ENCODE data around the gene KRTAP9-8. TPM values are rescaled to one million over a fixed set of nuclear protein-coding genes. Genes with fewer than 3 reads are reported as not detected.
"Not testable (repeated sequence)": the region's sequence is repeated elsewhere in the genome, so short reads cannot be mapped to it uniquely, and the experiment has no call there.

Gene KRTAP9-8
- total and polyA plus RNA-seq, 2 experiments from 2014 or later = not detected

DNA sequence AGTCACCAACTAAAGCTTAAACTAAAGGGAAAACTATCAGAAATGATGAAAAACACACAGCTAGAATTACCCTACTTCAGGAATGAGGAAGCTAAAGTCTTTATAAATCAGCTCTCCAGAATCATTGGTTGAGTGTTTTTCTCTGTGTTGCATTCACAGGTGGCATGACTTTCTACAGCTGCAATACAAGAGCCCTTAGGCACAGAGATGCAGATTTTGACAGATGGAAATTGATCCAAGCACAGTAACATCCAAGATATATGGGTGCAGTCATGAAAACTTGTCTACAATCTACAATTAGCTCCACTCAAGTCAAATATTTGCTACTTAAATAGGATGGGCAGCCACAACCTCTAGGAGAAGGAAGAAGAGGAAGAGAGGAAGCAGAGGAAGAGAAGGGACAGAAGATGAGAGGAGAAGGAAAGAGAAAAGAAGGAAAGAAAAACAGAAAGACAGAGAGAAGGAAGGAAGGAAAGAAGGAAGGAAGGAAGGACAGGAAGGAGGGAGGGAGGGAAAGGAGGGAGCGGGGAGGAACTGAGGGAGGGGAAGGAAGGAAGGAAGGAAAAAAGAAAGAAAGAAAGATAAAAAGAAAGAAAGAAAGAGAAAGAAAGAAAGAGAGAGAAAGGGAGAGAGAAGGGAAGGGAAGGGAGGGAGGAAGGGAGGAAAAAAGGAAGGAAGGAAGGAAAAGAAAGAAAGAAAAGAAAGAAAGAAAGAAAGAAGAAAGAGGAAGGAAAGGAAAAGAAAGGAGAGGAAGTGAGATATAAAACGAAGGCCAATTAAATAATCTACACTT lies 9.4 kb downstream of the KRTAP9-8 start:
- H3K79me2 ChIP-seq (ENCODE audit: insufficient read depth); H3F3A ChIP-seq (ENCODE audit: insufficient read depth); H3K4me1 ChIP-seq (ENCODE audit: insufficient read depth); H3K27ac ChIP-seq; DNase-seq; H3K9me3 ChIP-seq (ENCODE audit: low read depth); H2AFZ ChIP-seq; H4K20me1 ChIP-seq (ENCODE audit: insufficient read depth); H3K4me3 ChIP-seq; H3K9ac ChIP-seq; H3K9me2 ChIP-seq (ENCODE audit: insufficient read depth); in situ Hi-C loops (cut with MboI); H3K27me3 ChIP-seq (replicated peaks; ENCODE audit: insufficient read depth); H3K36me3 ChIP-seq (ENCODE audit: low read depth); H3K4me2 ChIP-seq (ENCODE audit: unreplicated experiment): not testable (repeated sequence)
- WGBS, 2 experiments (ENCODE audit: low coverage in 1 of 2, low lambda C conversion rate in 2 of 2, missing lambda C conversion rate in 2 of 2) = 41 to 50% methylated on average over 1 to 2 of the region's 2 CpGs

- H3F3A ChIP-seq (ENCODE audit: insufficient read depth); H4K20me1 ChIP-seq (ENCODE audit: insufficient read depth); H2AFZ ChIP-seq; DNase-seq; in situ Hi-C loops (cut with MboI); H3K9ac ChIP-seq; H3K9me3 ChIP-seq (ENCODE audit: low read depth); H3K4me2 ChIP-seq (ENCODE audit: unreplicated experiment); H3K79me2 ChIP-seq (ENCODE audit: insufficient read depth); H3K9me2 ChIP-seq (ENCODE audit: insufficient read depth); H3K27me3 ChIP-seq (replicated peaks; ENCODE audit: insufficient read depth); H3K36me3 ChIP-seq (ENCODE audit: low read depth); H3K4me3 ChIP-seq; H3K27ac ChIP-seq; H3K4me1 ChIP-seq (ENCODE audit: insufficient read depth): not testable (repeated sequence)
- 40 to 61% methylated on average over 1 to 2 of the region's 2 CpGs for WGBS, 2 experiments (ENCODE audit: low coverage in 1 of 2, low lambda C conversion rate in 2 of 2, missing lambda C conversion rate in 2 of 2)
Measured at GRCh38 chr17:41249637-41250240, 11.9 kb downstream of the KRTAP9-8 start, which contains the start of gene KRTAP9-4. KRTAP9-4 (plus strand) TSS chr17:41249687; CDS start chr17:41249721, 34 bp downstream.

DNA sequence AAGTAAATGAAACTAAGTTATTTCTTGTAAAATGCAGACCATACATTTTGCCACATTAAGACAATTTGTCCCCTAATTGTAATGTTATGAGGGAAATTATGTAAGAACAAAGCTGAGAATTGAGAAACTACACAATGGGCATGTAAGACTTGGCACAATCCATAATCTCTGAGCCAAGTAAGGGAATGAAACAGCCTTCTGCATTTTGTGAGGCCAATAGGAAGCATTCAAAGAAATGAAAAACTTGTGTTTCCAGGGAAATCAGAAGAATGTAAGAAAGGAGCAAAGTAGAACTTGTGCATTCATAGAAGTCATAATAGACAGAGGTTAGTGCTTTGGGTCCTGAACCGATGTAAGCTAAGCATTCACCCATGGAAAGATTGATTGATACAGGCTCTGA lies 13.5 kb downstream of the KRTAP9-8 start:
- Histone ChIP-seq H3K9me3 (ENCODE audit: low read depth) (no peaks in the 10 kb centered on the region), H3K36me3 (ENCODE audit: low read depth) (no peaks in the 10 kb centered on the region), H3K9ac (no peak overlapping the region), H2AFZ (no peak overlapping the region), H3K9me2 (ENCODE audit: insufficient read depth) (no peaks in the 10 kb centered on the region), H3K4me2 (ENCODE audit: unreplicated experiment) (no peak overlapping the region), H4K20me1 (ENCODE audit: insufficient read depth) (no peaks in the 10 kb centered on the region), H3K4me3 (no peak overlapping the region), H3K27me3 (replicated peaks; ENCODE audit: insufficient read depth) (no peaks in the 10 kb centered on the region; the same call in 1 of the 2 replicates), H3F3A (ENCODE audit: insufficient read depth) (peaks cover 2% of the 10 kb centered on the region), H3K27ac (no peak overlapping the region), H3K4me1 (ENCODE audit: insufficient read depth) (peaks cover 8% of the 10 kb centered on the region), H3K79me2 (ENCODE audit: insufficient read depth) (no peaks in the 10 kb centered on the region)
- DNase-seq = no peak
- in situ Hi-C loops (cut with MboI) = no loop called here
- no peak for TF ChIP-seq EZH2 (IDR thresholded peaks at IDR 0.05; ENCODE audit: insufficient read depth, poor library complexity, severe bottlenecking)
- no peak for TF ChIP-seq EZH2phosphoT487 (IDR thresholded peaks at IDR 0.05; ENCODE audit: insufficient read depth, low read depth)
- WGBS, 2 experiments (ENCODE audit: low coverage in 1 of 2, low lambda C conversion rate in 2 of 2, missing lambda C conversion rate in 2 of 2) = 45 to 65% methylated on average over 1 of the region's 1 CpG

DNA sequence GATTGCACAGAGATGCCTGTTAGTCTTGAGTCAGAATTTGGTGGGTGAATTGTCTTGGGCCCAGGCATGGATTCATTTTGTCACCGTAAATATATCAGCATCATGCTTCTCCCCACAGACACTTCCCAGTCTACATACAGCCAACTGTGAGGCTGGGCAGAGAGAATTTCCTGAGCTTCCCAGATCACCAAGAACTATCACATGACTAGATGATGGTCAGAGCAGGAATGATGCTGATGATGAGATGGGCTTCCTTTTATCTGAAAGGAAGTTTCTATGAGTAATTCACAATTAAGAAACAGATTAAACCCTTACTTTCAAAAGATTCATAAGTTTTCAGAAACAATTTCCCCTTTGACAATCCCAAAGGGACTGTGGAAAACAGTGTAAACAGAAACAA lies 17.1 kb downstream of the KRTAP9-8 start:
- Histone ChIP-seq H3K4me3 (no peak overlapping the region), H3K9ac (no peak overlapping the region), H3K36me3 (ENCODE audit: low read depth) (no peaks in the 10 kb centered on the region), H3K9me2 (ENCODE audit: insufficient read depth) (peaks cover 10% of the 10 kb centered on the region; the same call in 1 of the 2 replicates), H2AFZ (no peak overlapping the region), H3K27ac (no peak overlapping the region), H3K4me2 (ENCODE audit: unreplicated experiment) (no peak overlapping the region), H4K20me1 (ENCODE audit: insufficient read depth) (no peaks in the 10 kb centered on the region), H3F3A (ENCODE audit: insufficient read depth) (peaks cover 25% of the 10 kb centered on the region), H3K4me1 (ENCODE audit: insufficient read depth) (peaks cover 25% of the 10 kb centered on the region), H3K79me2 (ENCODE audit: insufficient read depth) (no peaks in the 10 kb centered on the region), H3K9me3 (ENCODE audit: low read depth) (no peaks in the 10 kb centered on the region), H3K27me3 (replicated peaks; ENCODE audit: insufficient read depth) (no peaks in the 10 kb centered on the region; the same call in 1 of the 2 replicates)
- DNase-seq = peak; percentile 46
- in situ Hi-C loops (cut with MboI) = no loop called here
- 0% methylated on average over 1 of the region's 1 CpG for WGBS, 2 experiments (ENCODE audit: low coverage in 1 of 2, low lambda C conversion rate in 2 of 2, missing lambda C conversion rate in 2 of 2)
- no peak for TF ChIP-seq EZH2 (IDR thresholded peaks at IDR 0.05; ENCODE audit: insufficient read depth, poor library complexity, severe bottlenecking)
- TF ChIP-seq EZH2phosphoT487 (IDR thresholded peaks at IDR 0.05; ENCODE audit: insufficient read depth, low read depth) = no peak

GRCh38 chr17:41255381-41256290 lies 17.8 kb downstream of the KRTAP9-8 start, which contains the start of gene KRTAP9-9:
KRTAP9-9 (plus strand) TSS chr17:41255384.
- peak within 1 kb of the TSS; percentile 36 for H3K27ac ChIP-seq
- H3K4me3 ChIP-seq; H3K9me3 ChIP-seq (ENCODE audit: low read depth); H3K27me3 ChIP-seq (replicated peaks; ENCODE audit: insufficient read depth); H3K9ac ChIP-seq; H3K79me2 ChIP-seq (ENCODE audit: insufficient read depth); H4K20me1 ChIP-seq (ENCODE audit: insufficient read depth); H2AFZ ChIP-seq; in situ Hi-C loops (cut with MboI); H3K36me3 ChIP-seq (ENCODE audit: low read depth): not testable (repeated sequence)
- peaks cover 25% of the 10 kb centered on the region for H3F3A ChIP-seq (ENCODE audit: insufficient read depth)
- WGBS, 2 experiments (ENCODE audit: low coverage in 1 of 2, low lambda C conversion rate in 2 of 2, missing lambda C conversion rate in 2 of 2) = 68 to 90% methylated on average over 3 to 5 of the region's 5 CpGs
- peak within 1 kb of the TSS; percentile 61 for H3K4me2 ChIP-seq (ENCODE audit: unreplicated experiment)
- peak; percentile 71 for DNase-seq
- peaks cover 10% of the 10 kb centered on the region; the same call in 1 of the 2 replicates for H3K9me2 ChIP-seq (ENCODE audit: insufficient read depth)
- peaks cover 25% of the 10 kb centered on the region for H3K4me1 ChIP-seq (ENCODE audit: insufficient read depth)
